HFF-Myc (cell line): ENCODE measurements around the gene DMAC2.
"Not testable (repeated sequence)": the region's sequence is repeated elsewhere in the genome, so short reads cannot be mapped to it uniquely, and the experiment has no call there.

Experiments used
- DNase-seq: peaks from one replicate; pipeline ENCODE4 v3.0.0-alpha.2; 2011; ENCODE audit warnings: low read depth; ENCODE audit errors: extremely low read depth
- H3K4me3 ChIP-seq: replicated peaks from 2 replicates; pipeline ENCODE4 v1.5.1; 2011; ENCODE audit warnings: low read depth, mild to moderate bottlenecking, control low read depth, low read length
- CTCF ChIP-seq: IDR thresholded peaks from 2 replicates; pipeline ENCODE4 v1.5.1; 2012; ENCODE audit warnings: mild to moderate bottlenecking, low read depth, low read length, control low read depth; ENCODE audit errors: missing control alignments

The DMAC2 gene

GRCh38 chr19:41476583-41476982 lies 36.9 kb upstream of the DMAC2 start:
- H3K4me3 ChIP-seq = no peak overlapping the region
- DNase-seq = no peak
- no peak for TF ChIP-seq CTCF

GRCh38 chr19:41463257-41464256 lies 23.8 kb upstream of the DMAC2 start:
- not testable (repeated sequence) for H3K4me3 ChIP-seq

GRCh38 chr19:41462497-41462896 lies 22.8 kb upstream of the DMAC2 start:
- no peak for TF ChIP-seq CTCF
- no peak overlapping the region for H3K4me3 ChIP-seq
- DNase-seq = no peak

More at GRCh38 chr19:41463257-41464256, 23.8 kb upstream of the DMAC2 start:
- DNase-seq = not testable (repeated sequence)

GRCh38 chr19:41457241-41457640 lies 17.5 kb upstream of the DMAC2 start:
- H3K4me3 ChIP-seq = no peak overlapping the region
- TF ChIP-seq CTCF = no peak
- DNase-seq = no peak

GRCh38 chr19:41456342-41456918 lies 16.7 kb upstream of the DMAC2 start:
- H3K4me3 ChIP-seq = no peak overlapping the region
- peak; percentile 10 for DNase-seq
- no peak for TF ChIP-seq CTCF

GRCh38 chr19:41455936-41456335 lies 16.2 kb upstream of the DMAC2 start:
- H3K4me3 ChIP-seq = no peak overlapping the region
- TF ChIP-seq CTCF = no peak
- no peak for DNase-seq

- TF ChIP-seq CTCF = peak; percentile 5
- no peak for DNase-seq
- no peak overlapping the region for H3K4me3 ChIP-seq
Measured at GRCh38 chr19:41452584-41453275, 13.0 kb upstream of the DMAC2 start.
